Measurements from ENCODE around the gene ADCY3. TPM values are rescaled to one million over a fixed set of nuclear protein-coding genes. Genes with fewer than 3 reads are reported as not detected.

The ADCY3 gene
- total RNA-seq, 1 experiment from 2014 or later, result 57.6 TPM

DNA sequence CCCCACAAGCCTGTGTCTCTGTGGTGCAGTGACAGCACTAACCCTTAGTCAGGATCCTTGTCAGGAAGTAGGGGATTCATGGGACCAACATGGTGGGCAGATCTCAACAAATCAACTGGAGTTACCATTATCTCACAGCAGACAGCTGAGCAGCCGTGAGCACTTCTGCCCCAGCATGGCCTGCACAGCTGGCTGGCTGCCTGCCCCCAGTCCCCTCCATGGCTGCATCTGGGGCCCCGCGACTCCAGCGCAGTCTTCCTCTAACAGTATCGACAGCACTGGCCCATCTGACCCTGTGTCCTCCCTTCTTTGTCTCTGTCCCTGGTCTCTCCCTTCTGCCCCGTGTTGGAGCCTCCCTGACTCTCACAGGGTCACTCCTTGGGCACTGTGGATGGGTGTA, 4.7 kb upstream of the ADCY3 start:
- no peak overlapping the region for H3K27ac ChIP-seq (ENCODE audit: low read length)
- H3K79me2 ChIP-seq (ENCODE audit: low read length), result peaks cover 6% of the 10 kb centered on the region; the same call in 1 of the 2 replicates
- no peaks in the 10 kb centered on the region for H3K9me3 ChIP-seq (ENCODE audit: low read length)
- H3K4me3 ChIP-seq (ENCODE audit: low read length), result no peak overlapping the region
- DNase-seq, result no peak
- H3K27me3 ChIP-seq (ENCODE audit: low read length), result no peaks in the 10 kb centered on the region
- H3K4me2 ChIP-seq (ENCODE audit: low read depth, low read length, poor library complexity, severe bottlenecking), result no peak overlapping the region
- H4K20me1 ChIP-seq (ENCODE audit: insufficient read depth, low read depth, low read length), result no peaks in the 10 kb centered on the region
- no peaks in the 10 kb centered on the region for H3K36me3 ChIP-seq (ENCODE audit: insufficient read depth, low read length)
- H3K4me1 ChIP-seq (ENCODE audit: low read length), result peaks cover 11% of the 10 kb centered on the region
- H3K9ac ChIP-seq (ENCODE audit: low read length), result no peak overlapping the region
- H3K9me2 ChIP-seq (replicated peaks; ENCODE audit: insufficient read depth, low read length), result no peaks in the 10 kb centered on the region
- H2AFZ ChIP-seq (ENCODE audit: low read length), result no peak overlapping the region

GRCh38 chr2:24924266-24924665, 4.2 kb upstream of the ADCY3 start:
- no peak overlapping the region for H3K9ac ChIP-seq (ENCODE audit: low read length)
- H3K9me3 ChIP-seq (ENCODE audit: low read length), result no peaks in the 10 kb centered on the region
- no peak overlapping the region for H3K4me3 ChIP-seq (ENCODE audit: low read length)
- H3K9me2 ChIP-seq (replicated peaks; ENCODE audit: insufficient read depth, low read length), result no peaks in the 10 kb centered on the region
- H2AFZ ChIP-seq (ENCODE audit: low read length), result no peak overlapping the region
- no peaks in the 10 kb centered on the region for H3K36me3 ChIP-seq (ENCODE audit: insufficient read depth, low read length)
- no peak for DNase-seq
- H3K27me3 ChIP-seq (ENCODE audit: low read length), result no peaks in the 10 kb centered on the region
- no peaks in the 10 kb centered on the region for H4K20me1 ChIP-seq (ENCODE audit: insufficient read depth, low read depth, low read length)
- H3K79me2 ChIP-seq (ENCODE audit: low read length), result peaks cover 9% of the 10 kb centered on the region
- no peak overlapping the region for H3K27ac ChIP-seq (ENCODE audit: low read length)
- no peak overlapping the region for H3K4me2 ChIP-seq (ENCODE audit: low read depth, low read length, poor library complexity, severe bottlenecking)
- peaks cover 11% of the 10 kb centered on the region for H3K4me1 ChIP-seq (ENCODE audit: low read length)

DNA sequence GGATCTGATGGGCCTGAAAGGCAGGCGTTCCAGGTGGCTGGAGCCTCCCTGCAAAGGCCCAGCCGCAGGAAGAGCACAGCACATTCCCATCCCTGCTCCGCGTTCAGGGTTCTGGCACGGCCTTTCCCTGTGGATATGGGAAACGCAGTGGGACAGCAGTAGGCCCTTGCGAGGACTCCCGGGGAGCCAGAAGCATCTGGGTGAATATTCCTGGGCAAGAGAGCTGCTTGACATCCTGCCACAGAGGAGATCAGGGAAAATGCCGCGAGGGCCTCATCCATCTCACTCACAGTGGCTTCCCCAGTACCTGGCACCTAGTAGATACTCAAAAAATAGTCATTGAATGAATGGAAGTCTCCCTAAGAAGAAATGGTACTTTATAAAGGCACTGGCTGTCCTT, 3.1 kb upstream of the ADCY3 start:
- Histone ChIP-seq H4K20me1 (ENCODE audit: insufficient read depth, low read depth, low read length) (no peaks in the 10 kb centered on the region; the same call in 1 of the 2 replicates), H3K9ac (ENCODE audit: low read length) (no peak overlapping the region), H3K27ac (ENCODE audit: low read length) (no peak overlapping the region), H3K9me3 (ENCODE audit: low read length) (no peaks in the 10 kb centered on the region), H3K4me1 (ENCODE audit: low read length) (peaks cover 22% of the 10 kb centered on the region), H2AFZ (ENCODE audit: low read length) (no peak overlapping the region), H3K79me2 (ENCODE audit: low read length) (peaks cover 20% of the 10 kb centered on the region), H3K4me3 (ENCODE audit: low read length) (no peak overlapping the region), H3K27me3 (ENCODE audit: low read length) (no peaks in the 10 kb centered on the region), H3K9me2 (replicated peaks; ENCODE audit: insufficient read depth, low read length) (no peaks in the 10 kb centered on the region), H3K36me3 (ENCODE audit: insufficient read depth, low read length) (peaks cover 3% of the 10 kb centered on the region; the same call in 1 of the 2 replicates), H3K4me2 (ENCODE audit: low read depth, low read length, poor library complexity, severe bottlenecking) (no peak overlapping the region)
- DNase-seq, result no peak

DNA sequence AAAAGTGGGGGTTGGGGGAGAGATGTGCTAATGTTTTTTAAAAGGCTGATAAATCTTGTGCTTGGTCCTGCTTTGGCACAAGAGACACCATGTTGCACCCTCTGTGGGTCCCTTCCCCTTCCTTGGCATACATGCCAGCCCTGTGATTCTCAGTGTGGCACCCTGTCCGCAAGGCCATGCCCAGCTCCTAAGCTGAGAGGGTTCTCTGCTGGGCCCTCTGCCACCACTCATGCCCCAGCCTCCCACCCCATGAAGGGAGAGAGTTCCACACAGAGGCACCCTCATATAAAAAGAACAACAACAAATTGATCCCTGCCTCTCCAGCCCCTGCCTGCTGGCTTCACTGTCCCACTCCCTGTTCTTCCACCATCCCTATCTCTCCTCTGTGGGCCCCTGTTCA, 2.5 kb upstream of the ADCY3 start:
- H2AFZ ChIP-seq (ENCODE audit: low read length), result no peak overlapping the region
- no peaks in the 10 kb centered on the region for H3K9me2 ChIP-seq (replicated peaks; ENCODE audit: insufficient read depth, low read length)
- H3K27me3 ChIP-seq (ENCODE audit: low read length), result no peaks in the 10 kb centered on the region
- H4K20me1 ChIP-seq (ENCODE audit: insufficient read depth, low read depth, low read length), result peaks cover 5% of the 10 kb centered on the region; the same call in 1 of the 2 replicates
- H3K9me3 ChIP-seq (ENCODE audit: low read length), result no peaks in the 10 kb centered on the region
- peaks cover 28% of the 10 kb centered on the region for H3K4me1 ChIP-seq (ENCODE audit: low read length)
- no peak overlapping the region for H3K27ac ChIP-seq (ENCODE audit: low read length)
- H3K4me3 ChIP-seq (ENCODE audit: low read length), result no peak overlapping the region
- no peak overlapping the region for H3K4me2 ChIP-seq (ENCODE audit: low read depth, low read length, poor library complexity, severe bottlenecking)
- H3K36me3 ChIP-seq (ENCODE audit: insufficient read depth, low read length), result peaks cover 4% of the 10 kb centered on the region; the same call in 1 of the 2 replicates
- DNase-seq, result no peak
- H3K79me2 ChIP-seq (ENCODE audit: low read length), result peaks cover 26% of the 10 kb centered on the region
- H3K9ac ChIP-seq (ENCODE audit: low read length), result no peak overlapping the region

GRCh38 chr2:24920809-24921441, 888 bp upstream of the ADCY3 start:
- Histone ChIP-seq H3K4me2 (ENCODE audit: low read depth, low read length, poor library complexity, severe bottlenecking) (peak overlapping the region; percentile 83), H4K20me1 (ENCODE audit: insufficient read depth, low read depth, low read length) (peaks cover 6% of the 10 kb centered on the region; the same call in 1 of the 2 replicates), H3K27me3 (ENCODE audit: low read length) (no peaks in the 10 kb centered on the region), H3K79me2 (ENCODE audit: low read length) (peaks cover 42% of the 10 kb centered on the region), H3K27ac (ENCODE audit: low read length) (peak overlapping the region; percentile 23), H3K36me3 (ENCODE audit: insufficient read depth, low read length) (peaks cover 9% of the 10 kb centered on the region; the same call in 1 of the 2 replicates), H3K9me3 (ENCODE audit: low read length) (no peaks in the 10 kb centered on the region), H3K4me1 (ENCODE audit: low read length) (peaks cover 36% of the 10 kb centered on the region), H3K9me2 (replicated peaks; ENCODE audit: insufficient read depth, low read length) (no peaks in the 10 kb centered on the region), H3K4me3 (ENCODE audit: low read length) (peak overlapping the region; percentile 81), H3K9ac (ENCODE audit: low read length) (peak overlapping the region; percentile 91), H2AFZ (ENCODE audit: low read length) (peak overlapping the region; percentile 52; the same call in 1 of the 2 replicates)
- peak; percentile 68 for DNase-seq

- Histone ChIP-seq H3K4me3 (ENCODE audit: low read length) (peak overlapping the region; percentile 95), H3K4me1 (ENCODE audit: low read length) (peaks cover 36% of the 10 kb centered on the region), H2AFZ (ENCODE audit: low read length) (peak overlapping the region; percentile 78), H4K20me1 (ENCODE audit: insufficient read depth, low read depth, low read length) (peaks cover 6% of the 10 kb centered on the region; the same call in 1 of the 2 replicates), H3K27ac (ENCODE audit: low read length) (peak overlapping the region; percentile 71), H3K4me2 (ENCODE audit: low read depth, low read length, poor library complexity, severe bottlenecking) (peak overlapping the region; percentile 99), H3K9ac (ENCODE audit: low read length) (peak overlapping the region; percentile 91), H3K36me3 (ENCODE audit: insufficient read depth, low read length) (peaks cover 13% of the 10 kb centered on the region; the same call in 1 of the 2 replicates), H3K79me2 (ENCODE audit: low read length) (peaks cover 54% of the 10 kb centered on the region), H3K9me2 (replicated peaks; ENCODE audit: insufficient read depth, low read length) (no peaks in the 10 kb centered on the region), H3K27me3 (ENCODE audit: low read length) (no peaks in the 10 kb centered on the region), H3K9me3 (ENCODE audit: low read length) (no peaks in the 10 kb centered on the region)
- peak; percentile 70 for DNase-seq
Observed at GRCh38 chr2:24919506-24920097, 435 bp downstream of the ADCY3 start.

GRCh38 chr2:24919037-24919505, 966 bp downstream of the ADCY3 start:
- Histone ChIP-seq H3K9me3 (ENCODE audit: low read length) (no peaks in the 10 kb centered on the region), H3K79me2 (ENCODE audit: low read length) (peaks cover 60% of the 10 kb centered on the region), H3K9me2 (replicated peaks; ENCODE audit: insufficient read depth, low read length) (no peaks in the 10 kb centered on the region), H3K27ac (ENCODE audit: low read length) (peak overlapping the region; percentile 71), H3K9ac (ENCODE audit: low read length) (peak overlapping the region; percentile 91), H3K4me3 (ENCODE audit: low read length) (peak overlapping the region; percentile 95), H2AFZ (ENCODE audit: low read length) (peak overlapping the region; percentile 78), H4K20me1 (ENCODE audit: insufficient read depth, low read depth, low read length) (peaks cover 6% of the 10 kb centered on the region; the same call in 1 of the 2 replicates), H3K4me2 (ENCODE audit: low read depth, low read length, poor library complexity, severe bottlenecking) (peak overlapping the region; percentile 99), H3K36me3 (ENCODE audit: insufficient read depth, low read length) (peaks cover 13% of the 10 kb centered on the region; the same call in 1 of the 2 replicates), H3K27me3 (ENCODE audit: low read length) (no peaks in the 10 kb centered on the region), H3K4me1 (ENCODE audit: low read length) (peaks cover 36% of the 10 kb centered on the region)
- DNase-seq, result peak; percentile 72

GRCh38 chr2:24918326-24919036, 1.6 kb downstream of the ADCY3 start:
- Histone ChIP-seq H3K27ac (ENCODE audit: low read length) (peak overlapping the region; percentile 71; the same call in 1 of the 2 replicates), H3K4me3 (ENCODE audit: low read length) (peak overlapping the region; percentile 95), H4K20me1 (ENCODE audit: insufficient read depth, low read depth, low read length) (peaks cover 10% of the 10 kb centered on the region; the same call in 1 of the 2 replicates), H3K9ac (ENCODE audit: low read length) (peak overlapping the region; percentile 91), H3K79me2 (ENCODE audit: low read length) (peaks cover 66% of the 10 kb centered on the region), H3K4me2 (ENCODE audit: low read depth, low read length, poor library complexity, severe bottlenecking) (peak overlapping the region; percentile 99), H3K9me2 (replicated peaks; ENCODE audit: insufficient read depth, low read length) (no peaks in the 10 kb centered on the region), H3K27me3 (ENCODE audit: low read length) (no peaks in the 10 kb centered on the region), H3K9me3 (ENCODE audit: low read length) (no peaks in the 10 kb centered on the region), H3K4me1 (ENCODE audit: low read length) (peaks cover 36% of the 10 kb centered on the region), H3K36me3 (ENCODE audit: insufficient read depth, low read length) (peaks cover 17% of the 10 kb centered on the region), H2AFZ (ENCODE audit: low read length) (no peak overlapping the region)
- DNase-seq, result no peak

Data from Karpas-422 (cell line).